Loucy (cell line): ENCODE results near the gene RALGPS2.

Source experiments
- EZH2phosphoT487 ChIP-seq: fragments of 200-600 bp; IDR thresholded peaks from 2 replicates; pipeline ENCODE4 v1.6.1; 2018; ENCODE audit warnings: antibody characterized with exemption, mild to moderate bottlenecking, moderate library complexity, borderline replicate concordance
- TF ChIP-seq, protein P1 (sequence below): fragments of 200-600 bp; sonication (generic); conservative IDR thresholded peaks from 2 replicates; pipeline ENCODE4 v1.5.1; 2014; ENCODE audit warnings: mild to moderate bottlenecking, antibody characterized with exemption, low read length

DNA sequence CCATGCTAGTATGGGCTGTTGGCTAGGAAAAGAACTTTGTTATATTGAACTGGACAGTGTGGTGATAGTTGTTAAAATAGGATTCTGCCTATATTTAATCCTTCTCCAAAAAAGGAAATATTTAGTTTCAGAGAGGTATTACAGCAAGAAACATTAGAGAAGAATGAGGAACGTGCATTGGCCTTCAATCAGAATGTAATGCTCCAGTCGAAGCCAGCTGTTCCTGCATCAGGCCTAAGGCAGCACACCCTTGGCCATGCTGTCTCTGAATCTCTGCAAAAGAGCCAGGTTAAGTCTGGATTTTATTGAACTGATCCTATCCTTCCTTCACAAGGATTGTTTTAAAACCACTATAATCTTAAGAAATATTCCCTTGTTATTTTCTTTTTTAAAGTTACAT lies 35.3 kb upstream of the RALGPS2 start:
- TF ChIP-seq, protein P1, sequence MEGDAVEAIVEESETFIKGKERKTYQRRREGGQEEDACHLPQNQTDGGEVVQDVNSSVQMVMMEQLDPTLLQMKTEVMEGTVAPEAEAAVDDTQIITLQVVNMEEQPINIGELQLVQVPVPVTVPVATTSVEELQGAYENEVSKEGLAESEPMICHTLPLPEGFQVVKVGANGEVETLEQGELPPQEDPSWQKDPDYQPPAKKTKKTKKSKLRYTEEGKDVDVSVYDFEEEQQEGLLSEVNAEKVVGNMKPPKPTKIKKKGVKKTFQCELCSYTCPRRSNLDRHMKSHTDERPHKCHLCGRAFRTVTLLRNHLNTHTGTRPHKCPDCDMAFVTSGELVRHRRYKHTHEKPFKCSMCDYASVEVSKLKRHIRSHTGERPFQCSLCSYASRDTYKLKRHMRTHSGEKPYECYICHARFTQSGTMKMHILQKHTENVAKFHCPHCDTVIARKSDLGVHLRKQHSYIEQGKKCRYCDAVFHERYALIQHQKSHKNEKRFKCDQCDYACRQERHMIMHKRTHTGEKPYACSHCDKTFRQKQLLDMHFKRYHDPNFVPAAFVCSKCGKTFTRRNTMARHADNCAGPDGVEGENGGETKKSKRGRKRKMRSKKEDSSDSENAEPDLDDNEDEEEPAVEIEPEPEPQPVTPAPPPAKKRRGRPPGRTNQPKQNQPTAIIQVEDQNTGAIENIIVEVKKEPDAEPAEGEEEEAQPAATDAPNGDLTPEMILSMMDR = no peak
- no peak for TF ChIP-seq EZH2phosphoT487
